ENCODE measurements around the gene NRBP1. TPM values are rescaled to one million over a fixed set of nuclear protein-coding genes. Genes with fewer than 3 reads are reported as not detected.

NRBP1 gene
- total and polyA plus RNA-seq, 9 of the 15 experiments (the other 6 are each of a cell fraction or from before 2014, with no cell fraction given): 2.9 to 84.5 (median 36.9) TPM

- TF ChIP-seq, protein P1, sequence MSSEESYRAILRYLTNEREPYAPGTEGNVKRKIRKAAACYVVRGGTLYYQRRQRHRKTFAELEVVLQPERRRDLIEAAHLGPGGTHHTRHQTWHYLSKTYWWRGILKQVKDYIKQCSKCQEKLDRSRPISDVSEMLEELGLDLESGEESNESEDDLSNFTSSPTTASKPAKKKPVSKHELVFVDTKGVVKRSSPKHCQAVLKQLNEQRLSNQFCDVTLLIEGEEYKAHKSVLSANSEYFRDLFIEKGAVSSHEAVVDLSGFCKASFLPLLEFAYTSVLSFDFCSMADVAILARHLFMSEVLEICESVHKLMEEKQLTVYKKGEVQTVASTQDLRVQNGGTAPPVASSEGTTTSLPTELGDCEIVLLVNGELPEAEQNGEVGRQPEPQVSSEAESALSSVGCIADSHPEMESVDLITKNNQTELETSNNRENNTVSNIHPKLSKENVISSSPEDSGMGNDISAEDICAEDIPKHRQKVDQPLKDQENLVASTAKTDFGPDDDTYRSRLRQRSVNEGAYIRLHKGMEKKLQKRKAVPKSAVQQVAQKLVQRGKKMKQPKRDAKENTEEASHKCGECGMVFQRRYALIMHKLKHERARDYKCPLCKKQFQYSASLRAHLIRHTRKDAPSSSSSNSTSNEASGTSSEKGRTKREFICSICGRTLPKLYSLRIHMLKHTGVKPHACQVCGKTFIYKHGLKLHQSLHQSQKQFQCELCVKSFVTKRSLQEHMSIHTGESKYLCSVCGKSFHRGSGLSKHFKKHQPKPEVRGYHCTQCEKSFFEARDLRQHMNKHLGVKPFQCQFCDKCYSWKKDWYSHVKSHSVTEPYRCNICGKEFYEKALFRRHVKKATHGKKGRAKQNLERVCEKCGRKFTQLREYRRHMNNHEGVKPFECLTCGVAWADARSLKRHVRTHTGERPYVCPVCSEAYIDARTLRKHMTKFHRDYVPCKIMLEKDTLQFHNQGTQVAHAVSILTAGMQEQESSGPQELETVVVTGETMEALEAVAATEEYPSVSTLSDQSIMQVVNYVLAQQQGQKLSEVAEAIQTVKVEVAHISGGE (CRISPR knock-in tag; IDR thresholded peaks at IDR 0.05): peak in 2 of 3 experiments; percentile 38 to 93; a peak in 3 of 6 replicates
- no peak for TF ChIP-seq STAT5A (IDR thresholded peaks at IDR 0.05; ENCODE audit: borderline replicate concordance, low read length)
- peak; percentile 76 for TF ChIP-seq MYBL2 (IDR thresholded peaks at IDR 0.05; ENCODE audit: low read depth)
- TF ChIP-seq MYBL2 (CRISPR knock-in tag; IDR thresholded peaks at IDR 0.05; ENCODE audit: borderline replicate concordance): no peak
- TF ChIP-seq NR2C1 (IDR thresholded peaks at IDR 0.05): no peak
- peak; percentile 25; the same call in 1 of the 2 replicates for TF ChIP-seq NR2C1 (tag; IDR thresholded peaks at IDR 0.05)
- peak; percentile 82 for TF ChIP-seq RFX1 (IDR thresholded peaks at IDR 0.05)
- TF ChIP-seq ZNF384 (IDR thresholded peaks at IDR 0.05; ENCODE audit: low read depth, low read length): peak; percentile 38; the same call in 1 of the 2 replicates
- peak; percentile 87 for TF ChIP-seq TBP (optimal IDR thresholded peaks at IDR 0.05; ENCODE audit: low read depth, low read length)
- peak; percentile 83 for TF ChIP-seq ZNF324 (CRISPR knock-in tag; IDR thresholded peaks at IDR 0.05)
- TF ChIP-seq, protein P2, sequence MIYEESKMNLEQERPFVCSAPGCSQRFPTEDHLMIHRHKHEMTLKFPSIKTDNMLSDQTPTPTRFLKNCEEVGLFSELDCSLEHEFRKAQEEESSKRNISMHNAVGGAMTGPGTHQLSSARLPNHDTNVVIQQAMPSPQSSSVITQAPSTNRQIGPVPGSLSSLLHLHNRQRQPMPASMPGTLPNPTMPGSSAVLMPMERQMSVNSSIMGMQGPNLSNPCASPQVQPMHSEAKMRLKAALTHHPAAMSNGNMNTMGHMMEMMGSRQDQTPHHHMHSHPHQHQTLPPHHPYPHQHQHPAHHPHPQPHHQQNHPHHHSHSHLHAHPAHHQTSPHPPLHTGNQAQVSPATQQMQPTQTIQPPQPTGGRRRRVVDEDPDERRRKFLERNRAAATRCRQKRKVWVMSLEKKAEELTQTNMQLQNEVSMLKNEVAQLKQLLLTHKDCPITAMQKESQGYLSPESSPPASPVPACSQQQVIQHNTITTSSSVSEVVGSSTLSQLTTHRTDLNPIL (CRISPR knock-in tag; IDR thresholded peaks at IDR 0.05): no peak
- no peak for TF ChIP-seq ID3 (CRISPR knock-in tag; IDR thresholded peaks at IDR 0.05)
- no peak for TF ChIP-seq ID3 (tag; IDR thresholded peaks at IDR 0.05)
- peak; percentile 84 for TF ChIP-seq EP400 (IDR thresholded peaks at IDR 0.05)
- no peak for TF ChIP-seq HEY1 (CRISPR knock-in tag; IDR thresholded peaks at IDR 0.05; ENCODE audit: borderline replicate concordance)
- TF ChIP-seq GTF2E2 (tag; IDR thresholded peaks at IDR 0.05): peak; percentile 92
- peak; percentile 87 for TF ChIP-seq PCBP1 (IDR thresholded peaks at IDR 0.05; ENCODE audit: low read depth, low read length, poor library complexity, severe bottlenecking)
Measured at GRCh38 chr2:27409321-27410073, 18.9 kb upstream of the NRBP1 start, which contains the start of gene PPM1G (continued).

Data from K562 (cell line).